Measurements from ENCODE around the gene ALDH16A1.

- no peak for TF ChIP-seq EZH2 (IDR thresholded peaks at IDR 0.05; ENCODE audit: low read length, missing control alignments)
- TF ChIP-seq CTCF (conservative IDR thresholded peaks at IDR 0.05 in 1 of 2, IDR thresholded peaks at IDR 0.05 in 1 of 2; ENCODE audit: low read depth in 1 of 2, low read length in 2 of 2) = no peak
These were observed 37.2 kb upstream of the ALDH16A1 start for GRCh38 chr19:49415810-49416200.
